GM12892 (cell line): Measurements from ENCODE around the gene NELL1.

Source experiments
- DNase-seq: peaks from one replicate; pipeline ENCODE4 v3.0.0; 2011; ENCODE audit not compliant: insufficient read length
- FAIRE-seq: peaks from 2 replicates; lab custom pipeline; 2011; peaks lifted over from hg19 to GRCh38; lab: Jason Lieb, UNC
- POLR2A ChIP-seq: IDR thresholded peaks from 2 replicates; pipeline ENCODE4 v1.6.1; 2011; ENCODE audit warnings: low read depth, low read length, control low read depth
- POLR2AphosphoS5 ChIP-seq: IDR thresholded peaks from 2 replicates; pipeline ENCODE4 v1.6.1; 2011; ENCODE audit warnings: low read depth, low read length, control low read depth
- TAF1 ChIP-seq: IDR thresholded peaks from 2 replicates; pipeline ENCODE4 v1.6.1; 2011; ENCODE audit warnings: low read depth, mild to moderate bottlenecking, control low read depth, low read length, borderline replicate concordance

NELL1 gene

GRCh38 chr11:21566521-21567117 lies 897.2 kb downstream of the NELL1 start:
- DNase-seq, result no peak
- FAIRE-seq, result no peak
- no peak for TF ChIP-seq TAF1
- TF ChIP-seq POLR2AphosphoS5, result no peak
- no peak for TF ChIP-seq POLR2A

GRCh38 chr11:21567645-21568290 lies 898.4 kb downstream of the NELL1 start:
- FAIRE-seq (no peak), DNase-seq (no peak)
- TF ChIP-seq POLR2A (no peak), POLR2AphosphoS5 (no peak), TAF1 (no peak)

- TF ChIP-seq POLR2A, result no peak
- TF ChIP-seq TAF1, result no peak
- no peak for TF ChIP-seq POLR2AphosphoS5
- FAIRE-seq (no peak), DNase-seq (no peak)
These were observed 902.8 kb downstream of the NELL1 start for GRCh38 chr11:21572210-21572609.

GRCh38 chr11:21582791-21583190 lies 913.4 kb downstream of the NELL1 start:
- no peak for DNase-seq
- TF ChIP-seq POLR2AphosphoS5, result no peak
- TF ChIP-seq TAF1, result no peak
- no peak for TF ChIP-seq POLR2A
- no peak for FAIRE-seq

- FAIRE-seq (no peak), DNase-seq (no peak)
- no peak for TF ChIP-seq POLR2AphosphoS5
- no peak for TF ChIP-seq POLR2A
These were observed 919.4 kb downstream of the NELL1 start for GRCh38 chr11:21588754-21589153.

GRCh38 chr11:21602699-21603098 lies 933.3 kb downstream of the NELL1 start:
- DNase-seq (no peak), FAIRE-seq (no peak)
- TF ChIP-seq POLR2AphosphoS5 (no peak), POLR2A (no peak), TAF1 (no peak)

- no peak for FAIRE-seq
- DNase-seq, result no peak
- no peak for TF ChIP-seq TAF1
- TF ChIP-seq POLR2AphosphoS5, result no peak
- no peak for TF ChIP-seq POLR2A
These were observed 934.5 kb downstream of the NELL1 start for GRCh38 chr11:21603886-21604285.

- FAIRE-seq (no peak), DNase-seq (no peak)
- TF ChIP-seq POLR2AphosphoS5, result no peak
- TF ChIP-seq POLR2A, result no peak
- TF ChIP-seq TAF1, result no peak
These were observed 935.2 kb downstream of the NELL1 start for GRCh38 chr11:21604564-21604963.

- FAIRE-seq (no peak), DNase-seq (no peak)
These were observed 942.9 kb downstream of the NELL1 start for GRCh38 chr11:21612326-21612725.

GRCh38 chr11:21614961-21615360 lies 945.6 kb downstream of the NELL1 start:
- DNase-seq, result no peak
- peak; percentile 38 for FAIRE-seq
- TF ChIP-seq POLR2AphosphoS5, result no peak
- no peak for TF ChIP-seq POLR2A
- TF ChIP-seq TAF1, result no peak

More at GRCh38 chr11:21612326-21612725, 942.9 kb downstream of the NELL1 start:
- TF ChIP-seq TAF1, result no peak
- no peak for TF ChIP-seq POLR2AphosphoS5
- TF ChIP-seq POLR2A, result no peak

GRCh38 chr11:21615955-21616371 lies 946.6 kb downstream of the NELL1 start:
- FAIRE-seq (no peak), DNase-seq (no peak)
- TF ChIP-seq POLR2AphosphoS5, result no peak
- no peak for TF ChIP-seq TAF1
- no peak for TF ChIP-seq POLR2A

- FAIRE-seq (no peak), DNase-seq (no peak)
- TF ChIP-seq TAF1, result no peak
- TF ChIP-seq POLR2AphosphoS5, result no peak
- no peak for TF ChIP-seq POLR2A
These were observed 953.2 kb downstream of the NELL1 start for GRCh38 chr11:21622566-21622965.

- DNase-seq, result no peak
- no peak for TF ChIP-seq TAF1
- TF ChIP-seq POLR2A, result no peak
- no peak for TF ChIP-seq POLR2AphosphoS5
- no peak for FAIRE-seq
These were observed 953.6 kb downstream of the NELL1 start for GRCh38 chr11:21622995-21623394.
